Activated T-cell treated with anti-CD3 and anti-CD28 coated beads for 24 hours (primary cell): Measurements from ENCODE around the gene CADM2.
"Not testable (repeated sequence)": the region's sequence is repeated elsewhere in the genome, so short reads cannot be mapped to it uniquely, and the experiment has no call there.

Experiments used
- DNase-seq: peaks from one replicate; pipeline ENCODE4 v3.0.0-alpha.2; 2020; ENCODE audit warnings: low read depth

The CADM2 gene

DNA sequence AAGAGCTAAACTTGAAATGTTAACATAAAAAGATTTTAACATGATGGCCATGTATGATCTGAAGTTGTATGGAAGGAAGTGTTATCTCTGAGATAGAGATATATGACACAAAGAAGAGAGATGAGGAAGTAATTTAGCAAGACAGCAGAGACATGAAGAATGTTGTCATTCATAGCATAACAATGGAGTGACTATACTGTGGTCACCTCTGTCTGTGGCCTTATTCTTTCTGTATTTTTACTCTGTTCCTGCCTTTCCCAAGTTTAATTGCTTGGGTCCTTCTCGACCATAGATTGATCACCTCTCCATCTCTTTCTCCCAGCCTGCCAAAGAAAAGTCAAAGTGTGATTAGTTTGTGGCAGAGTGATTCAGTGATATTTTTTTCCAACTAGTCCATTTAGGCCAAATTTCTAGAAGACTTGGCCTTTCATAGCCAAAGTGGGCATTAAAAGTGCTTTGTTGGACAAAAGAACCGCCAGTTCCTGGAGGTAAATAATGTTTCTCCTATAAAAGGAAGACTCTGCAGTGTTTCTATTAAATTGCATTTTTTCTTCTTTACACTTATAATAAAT, 711.9 kb downstream of the CADM2 start:
- DNase-seq: no peak

DNA sequence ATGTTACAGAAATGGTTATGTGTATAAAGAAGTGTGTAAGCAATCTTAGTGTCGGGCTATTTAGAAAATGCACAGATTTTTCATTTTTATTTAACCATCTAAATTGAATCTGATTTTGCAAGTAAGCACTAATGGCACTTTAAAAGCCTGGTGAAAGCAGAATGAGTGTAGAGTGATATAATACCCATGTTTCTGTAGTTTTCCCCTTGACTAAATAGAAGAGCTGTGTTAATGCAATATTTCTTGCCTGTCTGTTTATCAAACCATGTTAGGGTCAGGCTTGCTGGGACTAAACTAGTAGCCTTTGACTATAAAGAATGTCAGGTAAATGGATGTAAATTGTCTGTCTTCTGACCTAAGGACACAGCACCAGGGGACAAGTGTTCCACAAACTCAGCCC, 714.0 kb downstream of the CADM2 start:
- no peak for DNase-seq

DNA sequence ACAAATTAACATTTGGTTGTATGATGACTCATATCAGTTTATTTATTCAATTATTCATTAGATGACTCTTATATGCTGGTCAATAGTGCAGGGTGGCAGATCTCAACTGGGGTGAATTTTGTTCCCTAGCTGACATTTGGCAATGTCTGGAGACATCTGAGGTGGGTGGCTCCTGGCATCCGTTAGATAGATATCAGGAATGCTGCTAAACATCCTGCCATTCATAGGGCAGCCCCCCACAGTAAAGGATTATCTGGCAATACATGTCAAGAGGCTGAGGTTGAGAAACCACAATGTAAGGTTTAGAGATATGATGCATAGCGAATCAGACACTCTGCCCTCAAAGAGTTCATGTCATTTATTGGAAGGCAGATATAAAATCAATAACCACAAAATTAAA, 719.9 kb downstream of the CADM2 start:
- DNase-seq: no peak

DNA sequence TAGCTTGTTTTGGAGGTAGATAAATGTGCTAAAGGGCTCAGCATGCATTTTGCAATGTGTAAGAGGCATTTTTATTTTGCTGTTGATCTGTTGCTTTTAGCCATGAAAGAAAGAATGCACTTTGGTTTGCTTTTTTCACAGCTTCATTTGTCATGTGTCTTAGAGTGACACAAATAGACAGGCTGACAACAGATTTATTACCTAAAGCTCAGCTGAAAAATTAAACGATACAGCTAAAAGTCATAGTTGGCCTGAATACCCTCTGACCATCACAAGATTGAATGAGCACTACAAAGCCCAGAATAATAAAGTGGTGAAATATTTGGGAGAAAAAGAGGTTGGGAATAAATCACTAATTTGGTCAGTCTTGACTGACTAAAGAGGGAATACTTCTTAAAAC, 723.1 kb downstream of the CADM2 start:
- no peak for DNase-seq

DNA sequence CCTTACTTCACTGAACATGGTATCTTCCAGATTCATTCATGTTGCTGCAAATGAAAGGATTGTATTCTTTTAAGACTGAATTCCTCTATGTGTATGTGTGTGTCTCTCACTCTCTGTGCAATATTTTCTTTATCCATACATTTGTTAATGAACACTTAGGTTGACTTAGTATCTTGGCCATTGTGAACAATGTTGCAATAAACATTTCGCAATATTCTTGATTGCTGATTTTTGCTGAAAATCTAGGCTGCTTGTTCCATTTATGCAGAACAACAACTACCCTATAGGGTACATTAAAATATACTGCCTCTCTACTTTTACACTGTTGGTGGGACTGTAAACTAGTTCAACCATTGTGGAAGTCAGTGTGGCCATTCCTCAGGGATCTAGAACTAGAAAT, 732.4 kb downstream of the CADM2 start:
- DNase-seq: no peak

DNA sequence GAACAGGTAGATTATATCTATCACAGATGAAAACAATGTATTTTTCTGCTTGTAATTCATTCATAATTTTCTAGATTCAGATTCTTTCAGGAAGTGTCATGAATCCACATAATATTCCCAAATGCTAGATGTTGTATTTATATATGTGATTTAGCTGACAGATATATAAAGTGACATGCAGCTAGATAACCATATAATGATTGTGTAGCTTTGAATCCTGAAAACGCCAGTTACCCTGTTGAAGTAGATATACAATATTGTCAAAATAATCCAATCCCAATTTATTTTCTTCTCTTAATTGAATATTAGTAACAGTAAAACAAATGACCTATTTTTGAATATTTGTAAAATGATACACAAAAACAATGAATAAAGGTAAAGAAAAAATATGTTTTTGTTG, 738.4 kb downstream of the CADM2 start:
- DNase-seq: no peak

DNA sequence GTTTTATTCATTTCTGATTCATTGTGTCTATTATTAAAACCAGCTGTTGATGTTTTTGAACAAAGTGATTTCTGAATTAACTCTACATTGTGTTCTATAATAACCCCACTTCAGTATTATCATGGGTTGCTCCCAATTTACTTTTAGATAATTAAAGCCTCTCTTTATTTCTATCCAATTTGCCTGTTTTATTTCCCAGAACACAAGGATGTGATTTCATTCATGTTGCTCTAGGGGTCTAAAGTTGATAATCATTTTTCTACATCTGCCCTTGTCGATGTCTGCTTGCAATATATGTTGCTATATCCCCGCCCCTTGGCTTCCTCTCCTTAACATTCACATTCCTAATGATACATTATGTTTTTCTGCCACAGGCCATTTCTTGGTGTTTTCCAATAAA, 747.3 kb downstream of the CADM2 start:
- no peak for DNase-seq

DNA sequence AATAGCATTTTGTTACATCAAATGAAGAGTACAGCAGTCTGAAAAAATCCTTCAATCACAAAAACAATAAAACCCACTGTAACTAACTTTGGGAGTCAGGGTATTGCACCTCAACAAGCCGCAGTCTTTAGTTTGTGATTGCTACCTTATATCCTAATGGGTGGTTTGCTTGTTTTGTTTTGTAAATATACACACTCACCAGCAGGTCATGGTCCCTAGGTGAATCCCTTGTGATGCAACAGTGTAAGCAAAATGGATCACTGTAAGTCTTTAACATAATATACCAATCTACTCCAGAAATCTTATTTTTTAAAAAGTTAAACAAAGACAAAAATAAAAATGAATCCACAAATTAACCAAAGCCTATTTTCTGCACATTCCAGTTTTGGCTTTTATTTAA, 749.5 kb downstream of the CADM2 start:
- not testable (repeated sequence) for DNase-seq

DNA sequence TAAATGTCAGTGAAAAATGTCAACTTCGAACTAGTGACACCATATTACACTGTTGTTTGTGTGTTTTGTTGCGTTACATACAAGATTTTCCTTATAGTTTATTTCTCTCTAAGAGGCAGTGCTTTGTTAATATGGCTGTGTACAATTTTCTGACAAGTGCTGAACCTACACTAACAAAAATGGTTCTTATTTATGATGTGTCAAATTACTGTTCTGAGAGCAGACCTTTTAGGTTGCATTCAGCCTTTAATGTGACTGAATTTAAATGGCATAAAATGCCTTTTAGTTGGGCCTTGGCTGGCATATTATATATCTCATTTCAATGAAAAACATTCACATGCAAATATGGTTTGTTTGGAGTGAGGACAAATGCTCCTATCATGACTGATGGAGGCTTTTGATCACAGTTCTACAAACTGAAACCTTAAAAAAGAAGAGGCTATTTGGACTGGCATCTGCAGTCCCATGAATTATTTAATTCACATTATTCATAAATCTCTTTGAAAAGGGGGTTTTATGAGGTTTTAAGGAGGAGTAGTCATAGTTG, 750.6 kb downstream of the CADM2 start:
- no peak for DNase-seq

DNA sequence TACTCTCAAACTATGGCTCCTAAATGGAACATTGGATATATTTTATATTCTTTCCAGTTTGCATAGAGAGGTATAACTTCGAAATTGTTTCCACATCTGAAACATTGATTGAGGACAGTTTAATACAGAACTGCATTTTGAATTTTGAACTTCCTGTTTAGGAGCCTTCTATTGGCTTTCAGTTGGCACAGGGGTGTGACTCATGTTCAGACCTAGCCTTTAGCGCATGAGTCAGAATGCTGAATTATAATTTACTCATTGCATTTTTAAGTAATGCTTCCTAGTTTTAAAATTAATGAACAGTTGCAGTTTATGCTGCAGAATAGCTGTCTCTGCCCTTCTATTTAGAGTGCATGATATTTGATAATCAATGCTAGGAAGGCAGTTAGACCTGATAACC, 751.7 kb downstream of the CADM2 start:
- no peak for DNase-seq

DNA sequence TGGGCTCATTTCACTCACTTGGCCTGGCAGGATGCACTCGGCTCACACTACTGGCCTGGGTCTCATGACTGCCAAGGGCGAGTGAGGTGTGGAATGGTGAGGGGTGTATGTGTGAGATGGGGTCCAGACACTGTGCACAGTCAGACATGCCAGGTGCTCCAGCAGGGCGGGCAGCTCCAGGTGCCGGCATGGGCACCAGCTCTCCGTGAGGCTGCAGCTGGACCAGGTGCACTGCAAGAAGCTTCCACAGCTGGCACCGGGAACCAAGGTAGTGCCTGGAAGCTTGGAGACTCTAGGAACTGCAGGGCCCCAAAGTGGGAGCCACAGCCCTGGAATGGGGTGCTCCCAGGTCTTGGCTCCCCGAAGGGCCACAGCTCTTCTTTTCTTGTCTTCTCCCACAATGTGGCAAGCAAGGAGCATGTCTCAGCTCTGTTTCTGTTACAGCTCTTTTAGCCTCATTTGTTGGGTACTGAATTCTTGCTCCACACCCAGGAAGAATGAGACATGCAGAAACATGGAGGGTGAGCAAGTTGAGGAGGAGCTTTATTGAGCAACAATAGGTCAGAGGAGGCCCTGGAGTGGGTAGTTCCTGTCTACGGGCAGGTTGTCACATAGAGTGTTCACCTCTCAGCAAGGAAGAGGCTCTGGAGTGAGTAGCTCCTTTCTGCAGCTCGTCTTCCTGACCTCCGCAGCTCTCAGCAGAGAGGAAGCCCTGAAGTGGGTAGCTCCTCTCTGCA, 762.8 kb downstream of the CADM2 start:
- no peak for DNase-seq

DNA sequence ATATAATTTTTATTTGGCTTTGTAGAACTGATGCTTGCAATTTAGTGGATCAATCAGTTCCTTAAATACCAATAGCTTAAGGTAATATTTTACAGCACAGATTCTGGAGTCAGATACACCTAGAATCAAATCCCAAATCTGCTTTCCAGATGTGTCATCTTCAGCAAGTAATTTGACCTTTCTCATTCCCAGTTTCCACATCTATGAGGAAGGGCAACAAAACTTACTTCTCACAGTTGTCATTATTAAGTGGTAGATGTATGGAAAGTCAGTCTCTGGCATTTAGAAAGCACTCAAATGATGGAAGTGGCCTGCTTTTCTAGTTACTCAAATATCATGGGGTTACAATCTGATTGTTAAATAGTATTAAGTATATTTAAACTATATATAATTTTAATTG, 767.0 kb downstream of the CADM2 start:
- no peak for DNase-seq

DNA sequence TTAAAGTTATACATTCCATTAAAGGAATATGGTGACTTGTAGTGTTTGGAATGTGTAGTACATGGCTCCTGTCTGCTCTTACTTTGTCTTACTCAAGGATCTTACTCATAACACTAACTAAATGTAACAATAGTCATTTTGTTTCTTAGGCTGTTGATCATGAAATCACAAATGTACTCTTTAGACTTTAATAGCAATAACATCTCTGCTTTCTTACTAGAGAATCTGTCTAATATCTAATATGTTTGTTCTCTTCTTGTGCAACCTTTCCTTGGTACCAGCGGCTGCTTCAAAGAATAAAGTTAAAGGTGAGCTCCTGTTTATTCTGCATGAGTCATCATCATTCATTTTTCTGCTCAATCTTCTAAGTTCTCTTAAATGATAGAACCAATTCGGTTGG, 767.5 kb downstream of the CADM2 start:
- DNase-seq: no peak

DNA sequence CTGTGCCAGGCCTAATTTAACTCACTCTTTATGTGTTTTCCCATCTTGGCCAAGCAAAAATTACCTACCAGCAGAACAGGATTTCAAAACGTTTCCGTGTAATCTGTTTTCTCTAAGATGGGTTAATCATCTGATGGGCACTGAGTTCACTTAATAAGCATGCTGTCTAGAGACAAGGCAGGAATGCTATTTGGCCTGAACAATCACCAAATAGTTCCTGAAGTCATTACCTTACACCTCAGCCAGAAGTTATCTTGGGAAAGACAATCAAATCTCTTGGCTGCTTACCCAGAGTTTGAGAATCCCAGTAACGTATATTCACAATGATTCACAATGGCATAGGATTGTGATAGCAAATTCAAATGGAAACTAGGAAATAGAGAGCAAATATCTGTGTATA, 779.1 kb downstream of the CADM2 start:
- DNase-seq: no peak

DNA sequence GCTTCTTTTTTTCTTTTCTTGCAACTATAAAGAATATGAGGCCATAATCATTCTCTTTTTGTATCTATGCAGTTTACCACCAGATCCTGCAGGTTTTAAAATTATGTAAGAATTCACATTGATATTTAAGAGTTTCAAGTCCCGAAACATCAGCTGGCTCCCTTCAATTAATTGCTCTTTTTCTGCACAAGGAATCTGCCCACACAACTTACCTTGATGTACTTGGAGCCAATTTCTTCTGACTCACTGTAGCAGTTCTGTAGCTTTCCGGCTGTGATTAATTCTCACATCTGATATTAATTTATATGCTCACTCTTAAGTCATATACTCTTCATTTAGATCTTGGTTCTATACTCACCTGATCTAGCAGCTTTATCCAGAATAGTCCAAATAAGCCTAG, 781.8 kb downstream of the CADM2 start:
- no peak for DNase-seq

DNA sequence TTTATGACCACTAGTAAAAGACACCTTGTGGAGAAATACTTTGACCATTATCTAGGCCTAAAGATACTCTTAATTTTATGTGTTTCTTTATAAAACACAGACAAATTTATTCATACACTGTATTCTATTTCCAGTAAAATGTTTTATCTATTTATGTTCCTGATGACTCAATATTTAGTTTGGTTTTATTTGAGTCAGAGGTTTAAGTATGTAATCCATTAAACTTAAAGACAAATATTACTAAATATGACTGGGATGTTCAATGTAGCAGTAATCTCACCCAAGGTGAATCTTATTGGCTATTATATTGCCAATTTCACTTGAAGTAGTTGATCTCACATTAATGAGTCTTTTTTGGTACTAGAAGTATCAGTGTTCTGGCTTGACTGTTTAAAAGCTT, 799.7 kb downstream of the CADM2 start:
- no peak for DNase-seq

DNA sequence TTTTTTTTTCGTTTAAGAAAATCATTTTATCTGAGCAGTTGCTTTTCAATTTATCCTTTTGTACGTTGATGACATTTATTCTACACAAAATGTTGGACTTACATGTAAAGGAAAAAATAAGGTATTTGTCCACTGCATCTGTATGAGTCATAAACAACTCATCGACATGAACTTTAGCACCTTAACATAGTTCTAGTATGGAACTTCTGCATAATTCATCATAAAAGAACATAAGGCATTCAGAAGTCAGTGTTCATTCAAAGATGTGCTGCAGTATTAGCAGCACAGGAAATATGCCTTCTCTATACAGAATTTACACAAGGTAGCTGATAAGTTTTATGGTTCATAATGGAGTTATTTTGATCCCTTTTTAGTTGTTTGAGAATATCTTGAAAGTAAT, 801.6 kb downstream of the CADM2 start:
- no peak for DNase-seq

DNA sequence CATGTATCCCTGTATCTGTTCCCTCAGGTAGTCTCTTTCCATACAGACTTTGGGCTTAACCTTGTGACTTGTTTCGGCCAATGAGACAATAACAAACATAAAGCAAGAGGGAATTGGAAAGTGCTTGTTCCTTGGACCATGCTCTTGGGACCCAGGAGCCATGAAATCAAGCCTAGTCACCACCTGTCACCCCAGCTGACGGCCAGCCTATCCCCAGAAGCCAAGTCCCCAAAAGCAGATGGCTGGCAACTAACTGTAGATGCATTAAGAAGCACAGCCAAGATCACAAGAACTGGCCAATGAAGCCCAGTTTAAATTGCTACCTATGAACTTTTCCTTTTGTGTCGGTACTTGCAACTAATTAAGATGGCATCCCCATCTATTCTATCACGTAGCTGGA, 822.0 kb downstream of the CADM2 start:
- DNase-seq: no peak

DNA sequence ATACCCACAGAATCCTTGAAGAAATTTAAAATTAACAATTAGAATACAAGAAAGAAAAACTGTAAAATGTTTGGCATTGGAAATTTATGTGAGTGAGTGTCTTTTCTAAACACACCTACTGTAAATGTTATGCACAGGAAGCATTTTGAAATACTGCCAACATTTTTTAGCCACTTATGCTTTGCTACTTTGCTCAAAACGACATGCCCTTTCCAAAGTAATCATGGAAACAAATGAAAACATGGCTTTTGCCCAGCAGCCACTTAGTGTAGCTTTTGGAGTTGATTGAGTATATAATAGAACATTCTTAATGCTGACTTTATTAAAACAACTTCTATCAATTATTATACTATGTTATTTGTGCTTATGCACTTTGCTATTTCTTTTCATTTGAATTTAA, 823.0 kb downstream of the CADM2 start:
- DNase-seq: no peak

DNA sequence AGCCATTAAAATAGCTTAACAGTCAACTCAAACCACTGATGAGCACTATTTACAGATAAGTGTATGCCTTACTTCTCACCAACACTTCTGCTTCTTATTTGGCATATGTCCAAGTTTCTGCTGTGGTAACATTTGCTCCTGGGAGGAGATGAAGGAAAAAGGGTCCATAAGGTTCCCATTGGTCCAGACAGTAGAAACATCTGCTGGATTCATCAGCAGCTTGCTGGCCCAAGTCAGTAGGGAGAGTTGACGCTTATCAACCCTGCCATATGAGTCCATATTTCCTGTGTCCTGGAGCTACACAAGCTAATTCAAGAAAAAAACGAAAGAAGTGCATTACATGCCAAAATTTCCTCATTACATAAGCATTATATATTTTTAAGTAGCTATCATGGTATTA, 824.5 kb downstream of the CADM2 start:
- no peak for DNase-seq

DNA sequence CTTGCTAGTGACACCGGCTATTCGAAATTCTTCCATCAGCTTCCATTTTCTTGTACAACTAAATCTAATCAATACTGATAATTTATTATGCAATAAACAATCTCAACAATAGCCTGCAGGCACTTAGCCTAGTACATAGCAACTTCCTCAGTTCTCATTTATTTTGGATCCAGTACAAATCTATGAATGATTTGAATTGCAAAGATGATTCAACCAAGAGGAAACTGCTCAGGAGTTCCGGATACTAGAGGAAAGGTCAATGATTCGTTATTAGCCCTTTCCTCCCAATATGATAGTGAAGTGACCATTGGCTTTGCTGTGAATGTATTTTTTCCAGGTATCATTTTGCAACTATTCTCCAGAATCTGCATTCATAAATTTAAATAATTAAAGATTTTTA, 827.0 kb downstream of the CADM2 start:
- no peak for DNase-seq

DNA sequence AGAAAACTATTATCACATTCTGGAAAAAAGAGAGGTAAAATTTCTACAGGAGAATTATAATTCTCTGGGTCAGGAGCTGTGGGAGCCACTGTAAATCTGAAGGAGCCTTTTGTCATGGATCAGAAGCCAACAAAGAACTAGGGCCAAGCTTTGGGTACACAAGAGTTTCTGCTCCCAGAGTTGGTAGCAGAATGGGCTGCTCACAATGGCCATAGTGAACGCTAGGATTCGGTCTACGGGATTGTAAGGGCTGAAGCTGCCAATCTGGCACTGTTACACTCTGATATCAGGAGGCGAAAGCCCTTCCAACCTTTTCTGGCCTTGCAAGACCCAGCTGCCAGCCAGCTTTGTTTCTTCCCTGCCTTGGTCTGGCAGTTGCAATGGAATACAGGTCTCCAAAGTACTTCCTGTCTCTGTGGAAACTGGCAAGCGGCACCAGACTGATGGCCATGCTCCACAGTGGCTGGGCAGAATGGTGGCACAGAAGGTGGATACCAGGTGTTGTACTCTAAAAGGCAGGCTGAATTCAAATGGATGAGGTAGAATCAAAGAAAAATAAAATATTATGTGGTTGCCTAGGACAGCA, 831.7 kb downstream of the CADM2 start:
- DNase-seq: no peak

DNA sequence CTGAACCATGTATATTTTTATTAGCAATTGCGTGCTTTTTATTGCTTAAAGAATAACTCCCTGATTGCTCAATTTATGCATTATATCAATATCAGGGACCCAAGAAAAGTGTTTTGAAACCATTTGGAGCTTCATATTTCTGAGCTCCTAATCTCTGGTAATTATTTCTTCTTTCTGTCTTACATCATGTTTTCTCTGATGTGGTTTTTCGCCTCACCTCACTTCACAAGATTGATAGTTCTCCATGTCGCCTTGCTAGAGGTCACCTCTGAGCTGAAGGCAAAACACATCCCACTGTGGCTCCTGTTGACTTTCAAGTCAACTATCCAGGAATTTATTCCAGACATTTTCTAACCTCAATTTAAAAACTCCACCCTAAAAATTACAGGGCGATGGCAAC, 837.4 kb downstream of the CADM2 start:
- DNase-seq: no peak

DNA sequence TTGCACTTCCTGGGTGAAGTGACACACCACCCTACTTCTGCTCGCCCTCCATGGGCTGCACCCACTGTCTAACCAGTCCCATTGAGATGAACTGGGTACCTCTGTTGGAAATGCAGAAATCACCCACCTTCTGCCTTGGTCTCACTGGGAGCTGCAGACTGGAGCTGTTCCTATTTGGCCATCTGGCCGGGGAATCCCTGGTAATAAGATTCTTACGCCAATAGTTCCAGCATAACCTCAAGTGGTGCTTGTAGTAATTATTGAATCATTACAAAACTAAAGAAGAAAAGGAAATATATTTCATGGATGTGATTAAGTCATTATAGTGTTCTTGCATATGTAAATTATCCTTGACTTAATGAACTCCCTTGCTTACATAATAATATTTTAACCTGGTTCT, 841.9 kb downstream of the CADM2 start:
- DNase-seq: no peak
